Lower leg skin (tissue), 3 donors: ENCODE results near the gene GIN1.

ENCODE experiments used
- POLR2A ChIP-seq, 2 donors: fragments of 450-650 bp; IDR thresholded peaks; one replicate each; pipeline ENCODE4 v1.6.1; 2016 to 2017; ENCODE audit warnings: antibody characterized with exemption in 2 of 2, mild to moderate bottlenecking in 1 of 2, moderate library complexity in 1 of 2
- TF ChIP-seq, protein P1 (sequence below), 3 donors: fragments of 450-650 bp; IDR thresholded peaks; one replicate each; pipeline ENCODE4 v1.5.1; 2016; ENCODE audit warnings: antibody characterized with exemption in 3 of 3, mild to moderate bottlenecking in 3 of 3, moderate library complexity in 2 of 3

DNA sequence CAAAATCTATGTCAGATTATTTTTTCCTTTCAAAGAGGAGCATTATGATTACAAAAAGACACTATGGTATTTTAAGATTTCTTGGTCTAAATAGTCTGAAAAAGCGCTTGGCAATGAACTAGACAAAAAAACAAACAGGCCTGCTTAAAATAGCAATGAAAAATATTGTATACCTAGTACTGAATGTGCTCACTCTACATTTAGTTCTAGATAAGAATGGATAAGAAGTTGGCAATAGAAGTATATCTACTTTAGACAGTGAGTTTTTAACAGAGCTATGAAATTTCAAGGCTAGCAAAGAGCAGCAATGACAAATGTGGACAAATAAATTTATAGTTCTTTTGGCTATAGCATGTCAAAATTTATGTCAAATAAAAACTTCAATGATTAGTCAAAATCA, 26.2 kb downstream of the GIN1 start:
- TF ChIP-seq, protein P1, sequence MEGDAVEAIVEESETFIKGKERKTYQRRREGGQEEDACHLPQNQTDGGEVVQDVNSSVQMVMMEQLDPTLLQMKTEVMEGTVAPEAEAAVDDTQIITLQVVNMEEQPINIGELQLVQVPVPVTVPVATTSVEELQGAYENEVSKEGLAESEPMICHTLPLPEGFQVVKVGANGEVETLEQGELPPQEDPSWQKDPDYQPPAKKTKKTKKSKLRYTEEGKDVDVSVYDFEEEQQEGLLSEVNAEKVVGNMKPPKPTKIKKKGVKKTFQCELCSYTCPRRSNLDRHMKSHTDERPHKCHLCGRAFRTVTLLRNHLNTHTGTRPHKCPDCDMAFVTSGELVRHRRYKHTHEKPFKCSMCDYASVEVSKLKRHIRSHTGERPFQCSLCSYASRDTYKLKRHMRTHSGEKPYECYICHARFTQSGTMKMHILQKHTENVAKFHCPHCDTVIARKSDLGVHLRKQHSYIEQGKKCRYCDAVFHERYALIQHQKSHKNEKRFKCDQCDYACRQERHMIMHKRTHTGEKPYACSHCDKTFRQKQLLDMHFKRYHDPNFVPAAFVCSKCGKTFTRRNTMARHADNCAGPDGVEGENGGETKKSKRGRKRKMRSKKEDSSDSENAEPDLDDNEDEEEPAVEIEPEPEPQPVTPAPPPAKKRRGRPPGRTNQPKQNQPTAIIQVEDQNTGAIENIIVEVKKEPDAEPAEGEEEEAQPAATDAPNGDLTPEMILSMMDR (IDR thresholded peaks at IDR 0.05): no peak
- no peak for TF ChIP-seq POLR2A (IDR thresholded peaks at IDR 0.05)
